ENCODE data around the gene LRP1B.

LRP1B gene

DNA sequence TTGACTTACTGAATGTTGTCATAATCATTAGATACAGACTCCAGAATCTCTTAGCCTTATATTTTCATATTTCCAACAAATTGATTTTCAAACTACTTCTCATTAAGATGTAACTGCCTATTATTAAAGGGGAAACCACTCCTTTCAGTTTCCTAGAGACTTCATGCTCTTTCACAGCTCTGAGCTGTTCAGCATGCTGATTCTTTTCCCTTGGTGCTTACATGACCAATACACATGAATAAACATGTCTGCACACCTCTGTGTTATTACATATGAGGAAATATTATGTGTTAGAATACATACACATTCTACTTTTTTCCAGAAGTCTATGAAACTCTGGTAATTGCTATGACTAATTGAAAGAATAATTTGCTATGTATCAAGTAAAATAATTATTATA lies 200.0 kb downstream of the LRP1B start:
- Histone ChIP-seq H3K9me3 (ENCODE audit: insufficient read depth, low read depth, low read length) (no peaks in the 10 kb centered on the region), H3K9ac (ENCODE audit: low read depth, low read length) (no peak overlapping the region), H3K4me1 (ENCODE audit: insufficient read depth, low read length) (no peaks in the 10 kb centered on the region), H3K27me3 (ENCODE audit: insufficient read depth, low read length) (no peaks in the 10 kb centered on the region), H3K27ac (ENCODE audit: low read depth, low read length) (no peak overlapping the region), H3K36me3 (ENCODE audit: insufficient read depth, low read length) (no peaks in the 10 kb centered on the region), H3K4me3 (ENCODE audit: low read length) (no peak overlapping the region)

DNA sequence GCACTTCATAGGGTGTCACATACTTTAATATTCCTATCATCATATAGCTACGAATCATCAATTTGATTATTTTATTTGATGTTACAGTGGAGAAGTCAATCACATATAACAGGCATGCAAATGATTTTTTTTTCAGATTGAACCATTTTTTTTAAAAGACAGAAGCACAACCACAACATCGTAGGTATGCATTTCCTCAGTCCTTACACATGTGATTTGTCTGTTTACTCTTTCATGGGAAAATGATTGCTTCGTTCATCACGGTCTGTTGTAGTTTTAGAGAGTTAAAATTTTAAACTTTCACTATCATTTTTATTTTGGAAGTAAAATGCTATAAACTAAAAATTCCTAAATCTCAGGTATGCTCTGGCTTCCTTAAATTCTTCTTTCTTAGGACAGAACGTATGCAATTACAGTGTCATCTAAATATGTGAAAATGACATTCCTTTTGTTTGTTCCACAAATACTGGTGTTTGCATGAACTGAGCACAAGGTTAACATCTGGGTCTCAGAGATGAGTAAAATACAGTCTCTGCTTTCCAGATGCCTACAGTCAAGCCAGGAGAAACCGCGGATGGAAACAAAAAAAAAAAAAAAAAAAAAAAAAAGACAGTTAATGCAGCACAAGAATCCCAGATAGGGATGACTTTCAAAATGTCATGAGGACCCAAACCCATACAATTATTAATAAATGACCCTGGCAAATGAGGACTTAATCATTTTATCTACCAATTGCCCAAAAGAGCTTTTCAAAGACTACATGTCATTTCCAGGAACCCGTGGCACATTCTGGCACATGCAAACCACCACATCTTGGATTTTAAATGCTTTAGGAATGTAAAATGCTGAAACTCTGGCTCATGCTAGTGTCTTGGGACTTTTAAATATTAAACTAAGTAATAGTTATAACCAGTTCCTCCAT lies 201.2 kb downstream of the LRP1B start:
- Histone ChIP-seq H3K9ac (ENCODE audit: low read depth, low read length) (no peak overlapping the region), H3K27me3 (ENCODE audit: insufficient read depth, low read length) (no peaks in the 10 kb centered on the region), H3K36me3 (ENCODE audit: insufficient read depth, low read length) (no peaks in the 10 kb centered on the region), H3K9me3 (ENCODE audit: insufficient read depth, low read depth, low read length) (no peaks in the 10 kb centered on the region), H3K27ac (ENCODE audit: low read depth, low read length) (no peak overlapping the region), H3K4me3 (ENCODE audit: low read length) (no peak overlapping the region), H3K4me1 (ENCODE audit: insufficient read depth, low read length) (no peaks in the 10 kb centered on the region)
- 88% methylated on average over 5 of the region's 8 CpGs for WGBS

DNA sequence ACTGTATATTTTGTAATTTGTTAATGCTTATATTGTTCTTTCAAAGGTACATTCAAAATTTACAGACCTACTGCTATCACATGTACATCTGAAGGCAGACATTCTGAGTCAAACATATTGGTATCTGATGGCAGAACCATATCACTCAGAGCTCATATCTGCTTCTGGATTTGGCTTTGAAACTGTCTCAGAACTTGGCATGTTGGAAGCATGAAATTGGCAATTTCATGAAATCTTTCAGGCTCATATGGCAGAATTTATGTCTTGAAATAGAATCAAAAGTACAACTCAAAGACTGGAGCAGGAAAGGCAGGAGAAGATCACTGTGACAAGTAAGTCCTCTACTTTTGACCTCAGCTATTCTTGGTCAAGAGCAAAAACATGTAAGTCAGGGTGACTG lies 202.3 kb downstream of the LRP1B start:
- no peaks in the 10 kb centered on the region for H3K36me3 ChIP-seq (ENCODE audit: insufficient read depth, low read length)
- no peak overlapping the region for H3K9ac ChIP-seq (ENCODE audit: low read depth, low read length)
- no peaks in the 10 kb centered on the region for H3K27me3 ChIP-seq (ENCODE audit: insufficient read depth, low read length)
- no peak overlapping the region for H3K4me3 ChIP-seq (ENCODE audit: low read length)
- H3K27ac ChIP-seq (ENCODE audit: low read depth, low read length), result no peak overlapping the region
- H3K4me1 ChIP-seq (ENCODE audit: insufficient read depth, low read length), result no peaks in the 10 kb centered on the region
- no peaks in the 10 kb centered on the region for H3K9me3 ChIP-seq (ENCODE audit: insufficient read depth, low read depth, low read length)

DNA sequence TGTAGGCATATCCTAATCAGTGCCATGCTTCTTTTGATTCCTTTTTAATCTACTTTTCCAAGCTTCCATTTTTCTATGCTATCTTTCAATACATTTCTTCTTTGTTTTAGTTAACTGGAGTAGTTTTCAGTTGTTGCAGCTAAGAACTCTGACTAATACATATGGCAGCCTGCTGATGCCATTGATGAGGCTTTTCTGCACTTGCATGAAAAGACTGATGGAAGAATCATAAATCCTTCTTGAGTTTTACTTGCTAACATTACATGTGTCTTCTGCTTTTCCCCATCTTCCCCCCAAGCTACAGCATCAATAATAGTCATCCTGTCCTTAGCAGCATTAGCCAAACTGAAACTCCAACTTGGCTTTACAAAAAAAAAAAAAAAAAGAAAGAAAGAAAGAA lies 203.3 kb downstream of the LRP1B start:
- Histone ChIP-seq H3K9ac (ENCODE audit: low read depth, low read length) (no peak overlapping the region), H3K27me3 (ENCODE audit: insufficient read depth, low read length) (no peaks in the 10 kb centered on the region), H3K4me3 (ENCODE audit: low read length) (no peak overlapping the region), H3K9me3 (ENCODE audit: insufficient read depth, low read depth, low read length) (no peaks in the 10 kb centered on the region), H3K36me3 (ENCODE audit: insufficient read depth, low read length) (no peaks in the 10 kb centered on the region), H3K27ac (ENCODE audit: low read depth, low read length) (no peak overlapping the region), H3K4me1 (ENCODE audit: insufficient read depth, low read length) (no peaks in the 10 kb centered on the region)

DNA sequence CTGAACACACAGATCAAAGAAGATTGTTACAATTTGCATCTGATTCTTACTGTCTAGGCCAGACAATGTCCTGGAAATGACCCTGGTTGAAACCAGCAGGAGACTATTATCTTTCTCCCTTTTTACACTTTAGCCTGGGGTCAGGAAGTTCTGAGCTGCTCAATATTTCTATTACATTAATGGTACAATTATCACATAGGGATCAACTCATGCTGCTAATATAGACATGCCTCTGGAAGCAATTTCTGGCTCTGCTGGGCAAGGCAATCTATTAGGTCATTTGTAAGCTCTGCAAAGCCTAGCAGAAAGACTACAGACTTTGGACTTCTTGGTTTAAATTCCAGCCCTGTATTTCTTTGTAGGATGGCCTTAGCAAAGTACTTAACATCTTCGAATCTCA lies 205.3 kb downstream of the LRP1B start:
- 100% methylated on average over 1 of the region's 1 CpG for WGBS
- no peak overlapping the region for H3K4me3 ChIP-seq (ENCODE audit: low read length)
- H3K9ac ChIP-seq (ENCODE audit: low read depth, low read length), result no peak overlapping the region
- no peaks in the 10 kb centered on the region for H3K27me3 ChIP-seq (ENCODE audit: insufficient read depth, low read length)
- no peaks in the 10 kb centered on the region for H3K9me3 ChIP-seq (ENCODE audit: insufficient read depth, low read depth, low read length)
- H3K36me3 ChIP-seq (ENCODE audit: insufficient read depth, low read length), result no peaks in the 10 kb centered on the region
- H3K27ac ChIP-seq (ENCODE audit: low read depth, low read length), result no peak overlapping the region
- no peaks in the 10 kb centered on the region for H3K4me1 ChIP-seq (ENCODE audit: insufficient read depth, low read length)

DNA sequence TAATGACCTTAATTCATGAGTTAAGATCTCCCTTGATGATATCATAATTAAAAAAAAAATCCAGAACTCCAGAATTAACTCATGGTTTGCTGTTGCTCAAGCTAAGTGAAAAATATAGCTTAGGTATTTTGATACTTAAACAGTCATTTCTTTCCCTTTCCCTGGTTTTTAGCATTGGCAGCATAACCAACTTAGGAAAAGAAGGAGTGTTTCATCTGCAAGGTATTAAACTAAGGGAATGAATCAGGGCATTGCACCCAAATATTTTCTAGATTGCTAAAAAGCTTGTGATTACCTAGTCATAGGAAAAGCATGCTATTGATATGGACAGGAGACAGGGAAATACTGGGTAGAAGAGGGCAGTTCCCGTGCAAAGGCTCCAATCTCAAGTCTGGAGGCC lies 207.2 kb downstream of the LRP1B start:
- 88% methylated on average over 1 of the region's 1 CpG for WGBS
- Histone ChIP-seq H3K36me3 (ENCODE audit: insufficient read depth, low read length) (no peaks in the 10 kb centered on the region), H3K4me1 (ENCODE audit: insufficient read depth, low read length) (no peaks in the 10 kb centered on the region), H3K4me3 (ENCODE audit: low read length) (no peak overlapping the region), H3K9ac (ENCODE audit: low read depth, low read length) (no peak overlapping the region), H3K9me3 (ENCODE audit: insufficient read depth, low read depth, low read length) (no peaks in the 10 kb centered on the region), H3K27me3 (ENCODE audit: insufficient read depth, low read length) (no peaks in the 10 kb centered on the region), H3K27ac (ENCODE audit: low read depth, low read length) (no peak overlapping the region)

DNA sequence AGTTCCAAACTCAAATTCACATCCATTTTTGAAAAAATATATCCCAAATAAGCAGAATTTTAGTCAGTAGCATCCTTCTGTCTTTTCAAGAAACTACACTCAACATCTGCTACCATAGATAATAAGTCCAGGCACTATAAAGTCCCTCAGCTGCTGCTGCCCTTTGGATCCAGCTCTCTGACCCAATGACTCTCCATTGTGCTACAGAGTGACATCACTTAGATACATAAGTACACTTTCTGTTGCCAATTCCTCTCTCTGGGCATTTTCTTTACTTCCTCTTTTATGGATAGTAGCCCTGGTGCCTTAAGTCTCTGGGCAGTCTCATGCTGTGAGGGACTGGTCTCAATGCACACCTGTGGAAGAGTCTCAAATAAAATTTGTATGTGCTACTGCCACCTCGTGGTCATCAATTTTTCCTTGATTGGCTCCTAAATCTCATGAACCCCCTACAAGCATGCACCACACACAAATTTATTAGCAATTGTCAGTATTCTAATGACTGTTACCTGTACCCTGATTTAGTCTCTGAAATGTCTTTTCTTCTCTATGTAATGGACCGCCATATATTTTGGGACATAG lies 219.2 kb downstream of the LRP1B start:
- H3K4me3 ChIP-seq (ENCODE audit: low read length), result no peak overlapping the region
- H3K36me3 ChIP-seq (ENCODE audit: insufficient read depth, low read length), result no peaks in the 10 kb centered on the region
- no peak overlapping the region for H3K27ac ChIP-seq (ENCODE audit: low read depth, low read length)
- H3K9me3 ChIP-seq (ENCODE audit: insufficient read depth, low read depth, low read length), result 0 out of 2 replicates have a peak, but pooled peaks cover 4% of the 10 kb centered on the region
- 47% methylated on average over 2 of the region's 2 CpGs for WGBS
- no peaks in the 10 kb centered on the region for H3K4me1 ChIP-seq (ENCODE audit: insufficient read depth, low read length)
- H3K9ac ChIP-seq (ENCODE audit: low read depth, low read length), result no peak overlapping the region
- H3K27me3 ChIP-seq (ENCODE audit: insufficient read depth, low read length), result no peaks in the 10 kb centered on the region

DNA sequence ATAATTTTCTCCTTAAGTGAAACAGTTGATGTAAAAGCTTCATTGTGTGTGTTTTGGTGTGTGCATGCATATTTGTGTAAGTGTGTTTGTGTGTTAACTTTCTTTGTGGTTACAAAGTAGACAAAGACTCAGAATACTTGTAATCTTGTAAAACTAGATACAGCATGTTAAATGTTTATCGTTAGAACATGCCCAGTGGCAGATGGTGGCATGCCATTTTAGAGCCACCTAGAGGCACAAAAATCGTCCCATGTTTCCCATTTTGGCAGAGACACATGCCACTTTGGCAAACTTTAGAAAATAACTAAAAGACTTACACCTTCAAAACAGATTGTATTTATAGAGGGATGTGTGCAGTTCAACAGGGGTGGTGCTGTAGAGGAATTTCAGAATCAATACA lies 224.1 kb downstream of the LRP1B start:
- 94% methylated on average over 2 of the region's 2 CpGs for WGBS

DNA sequence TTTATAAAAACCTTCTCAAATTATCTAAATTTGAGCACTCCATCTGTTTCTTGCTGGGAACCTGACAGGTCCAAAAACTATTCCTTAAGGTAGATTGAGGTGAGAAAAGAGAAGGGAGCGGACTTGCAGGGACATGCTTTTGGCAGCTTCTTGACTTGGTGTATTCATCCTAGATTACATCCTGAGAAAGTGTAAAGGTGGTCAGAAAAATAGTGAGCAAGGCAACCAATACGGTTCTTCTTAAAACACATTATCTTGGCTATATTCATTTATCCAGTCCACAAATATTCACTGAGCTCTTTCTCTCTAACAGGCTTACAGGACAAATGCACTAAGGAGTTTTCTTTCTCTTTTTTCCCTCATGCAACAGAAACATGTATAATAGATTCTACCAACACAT lies 230.0 kb downstream of the LRP1B start:
- Histone ChIP-seq H3K9me3 (ENCODE audit: insufficient read depth, low read depth, low read length) (no peaks in the 10 kb centered on the region), H3K9ac (ENCODE audit: low read depth, low read length) (no peak overlapping the region), H3K27ac (ENCODE audit: low read depth, low read length) (no peak overlapping the region), H3K27me3 (ENCODE audit: insufficient read depth, low read length) (no peaks in the 10 kb centered on the region), H3K4me1 (ENCODE audit: insufficient read depth, low read length) (no peaks in the 10 kb centered on the region), H3K4me3 (ENCODE audit: low read length) (no peak overlapping the region), H3K36me3 (ENCODE audit: insufficient read depth, low read length) (no peaks in the 10 kb centered on the region)
- 95% methylated on average over 2 of the region's 2 CpGs for WGBS

More for the DNA sequence above, 224.1 kb downstream of the LRP1B start:
- Histone ChIP-seq H3K9ac (ENCODE audit: low read depth, low read length) (no peak overlapping the region), H3K27ac (ENCODE audit: low read depth, low read length) (no peak overlapping the region), H3K36me3 (ENCODE audit: insufficient read depth, low read length) (no peaks in the 10 kb centered on the region), H3K4me1 (ENCODE audit: insufficient read depth, low read length) (no peaks in the 10 kb centered on the region), H3K9me3 (ENCODE audit: insufficient read depth, low read depth, low read length) (no peaks in the 10 kb centered on the region), H3K4me3 (ENCODE audit: low read length) (no peak overlapping the region), H3K27me3 (ENCODE audit: insufficient read depth, low read length) (no peaks in the 10 kb centered on the region)

DNA sequence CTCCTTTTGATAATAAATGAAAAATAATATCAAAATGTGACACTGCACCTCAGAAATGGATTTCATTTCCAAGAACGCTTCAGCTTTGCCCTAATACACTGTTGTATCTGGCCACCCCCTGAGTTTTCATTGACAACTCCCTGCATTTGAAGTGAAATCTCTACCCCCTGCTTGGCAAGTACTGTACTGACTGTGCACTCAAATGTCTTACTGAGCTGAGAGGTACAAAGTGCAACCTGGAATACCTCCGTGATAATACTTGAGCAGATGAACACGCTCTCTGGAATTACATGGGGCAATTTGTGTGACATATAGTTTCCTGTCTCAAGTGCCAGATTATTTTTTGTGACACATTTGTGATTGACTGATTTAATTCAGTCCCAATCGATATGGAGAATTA lies 231.1 kb downstream of the LRP1B start:
- no peak overlapping the region for H3K27ac ChIP-seq (ENCODE audit: low read depth, low read length)
- WGBS, result 81% methylated on average over 3 of the region's 4 CpGs

DNA sequence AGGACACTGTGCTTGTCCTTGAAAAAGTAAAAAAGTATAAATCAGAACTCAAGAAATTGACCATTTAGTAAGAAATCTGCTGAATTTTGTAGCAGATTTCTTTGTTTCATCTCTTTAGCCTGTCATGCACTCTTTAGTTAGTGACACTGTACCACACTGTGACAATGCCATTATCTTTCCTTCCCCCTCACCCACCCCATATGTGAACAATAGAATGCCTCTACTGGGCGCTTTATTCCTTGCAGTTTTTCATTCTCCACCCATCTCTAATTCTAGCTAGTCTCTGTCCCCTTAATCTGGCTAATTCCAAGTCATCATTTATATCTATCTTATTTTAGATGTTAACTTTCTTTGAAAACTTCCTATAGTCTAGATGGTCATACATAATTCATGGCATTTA lies 241.0 kb downstream of the LRP1B start:
- Histone ChIP-seq H3K27ac (ENCODE audit: low read depth, low read length) (no peak overlapping the region), H3K9me3 (ENCODE audit: insufficient read depth, low read depth, low read length) (no peaks in the 10 kb centered on the region), H3K4me1 (ENCODE audit: insufficient read depth, low read length) (no peaks in the 10 kb centered on the region), H3K9ac (ENCODE audit: low read depth, low read length) (no peak overlapping the region), H3K4me3 (ENCODE audit: low read length) (no peak overlapping the region), H3K36me3 (ENCODE audit: insufficient read depth, low read length) (no peaks in the 10 kb centered on the region), H3K27me3 (ENCODE audit: insufficient read depth, low read length) (no peaks in the 10 kb centered on the region)
- WGBS, result 91% methylated on average over 1 of the region's 1 CpG

More for the DNA sequence above, 231.1 kb downstream of the LRP1B start:
- Histone ChIP-seq H3K9me3 (ENCODE audit: insufficient read depth, low read depth, low read length) (no peaks in the 10 kb centered on the region), H3K9ac (ENCODE audit: low read depth, low read length) (no peak overlapping the region), H3K4me3 (ENCODE audit: low read length) (no peak overlapping the region), H3K36me3 (ENCODE audit: insufficient read depth, low read length) (no peaks in the 10 kb centered on the region), H3K4me1 (ENCODE audit: insufficient read depth, low read length) (no peaks in the 10 kb centered on the region), H3K27me3 (ENCODE audit: insufficient read depth, low read length) (no peaks in the 10 kb centered on the region)

Measured in HUES64 (cell line).